ENCODE results near the gene FOXL3.

GRCh38 chr7:340200-340937 lies 50.4 kb downstream of the FOXL3 start:
- TF ChIP-seq EZH2 (IDR thresholded peaks at IDR 0.05; ENCODE audit: borderline replicate concordance) = no peak
- TF ChIP-seq CTCF (IDR thresholded peaks at IDR 0.05; ENCODE audit: poor library complexity) = no peak

Data from hepatocyte (in vitro differentiated cells).